Stimulated activated naive B cell treated with anti-CD40 and anti-IgM and Interleukin-4, amounts not matched to agents 10 μg/mL and 1 μg/mL and 100 μg/mL, for 72 hours (primary cell): Measurements from ENCODE around the gene GPSM3.

Source experiments
- ATAC-seq, 2 donors: fragments of 150-1000 bp; cut with Tn5 transposase; replicated peaks; 2 replicates each; pipeline ENCODE4 v1.10.0; 2021; ENCODE audit warnings: moderate library complexity in 1 of 2
- DNase-seq: peaks from one replicate; pipeline ENCODE4 v3.0.0; 2021
- H3K27ac Mint-ChIP-seq: one replicate; pipeline ENCODE4 v1.8.0; 2022; ENCODE audit warnings: mild to moderate bottlenecking, mixed read lengths
- H3K27me3 Mint-ChIP-seq, 2 donors: one replicate each; pipeline ENCODE4 v1.8.0; 2022; ENCODE audit warnings: mixed read lengths in 2 of 2
- H3K36me3 Mint-ChIP-seq, 2 donors: one replicate each; pipeline ENCODE4 v1.8.0; 2022; ENCODE audit warnings: mixed read lengths in 2 of 2, mild to moderate bottlenecking in 1 of 2
- H3K4me1 Mint-ChIP-seq, 2 donors: one replicate each; pipeline ENCODE4 v1.8.0; 2022; ENCODE audit warnings: mixed read lengths in 2 of 2, mild to moderate bottlenecking in 1 of 2
- H3K4me3 Mint-ChIP-seq, 2 donors: one replicate each; pipeline ENCODE4 v1.8.0; 2022; ENCODE audit warnings: mild to moderate bottlenecking in 2 of 2, mixed read lengths in 2 of 2, moderate library complexity in 1 of 2
- H3K9me3 Mint-ChIP-seq, 2 donors: one replicate each; pipeline ENCODE4 v1.8.0; 2022; ENCODE audit warnings: mixed read lengths in 2 of 2, mild to moderate bottlenecking in 1 of 2

Gene GPSM3

DNA sequence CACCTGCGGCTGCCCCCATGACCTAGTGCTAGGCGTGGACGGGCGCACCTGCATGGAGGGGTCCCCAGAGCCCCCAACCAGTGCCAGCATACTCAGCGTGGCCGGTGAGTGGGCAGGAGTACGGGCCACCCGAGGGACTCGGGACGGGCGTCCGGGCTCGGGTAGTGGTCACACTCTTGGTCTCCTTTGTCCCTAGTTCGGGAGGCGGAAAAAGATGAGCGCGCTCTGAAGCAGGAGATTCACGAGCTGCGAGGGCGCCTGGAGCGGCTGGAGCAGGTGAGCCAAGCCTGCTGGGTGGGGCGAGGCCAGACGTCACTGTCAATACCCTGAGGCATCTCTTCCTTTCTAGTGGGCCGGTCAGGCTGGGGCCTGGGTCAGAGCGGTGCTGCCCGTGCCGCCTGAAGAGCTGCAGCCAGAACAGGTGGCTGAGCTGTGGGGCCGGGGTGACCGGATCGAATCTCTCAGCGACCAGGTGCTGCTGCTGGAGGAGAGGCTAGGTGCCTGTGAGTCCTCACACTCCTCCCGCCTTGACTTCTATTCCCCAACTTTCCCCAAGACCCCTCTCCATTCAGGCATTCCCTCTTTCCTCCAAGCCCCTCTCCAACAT, 25.2 kb downstream of the GPSM3 start:
- Mint-ChIP-seq H3K27ac (no peak overlapping the region), H3K4me3 (no peak overlapping the region), H3K36me3 (peaks cover 43 to 59% of the 10 kb centered on the region in 2 donors), H3K27me3 (no peaks in the 10 kb centered on the region), H3K9me3 (no peaks in the 10 kb centered on the region), H3K4me1 (peaks cover 16 to 18% of the 10 kb centered on the region in 2 donors)
- no peak for DNase-seq
- no peak for ATAC-seq

DNA sequence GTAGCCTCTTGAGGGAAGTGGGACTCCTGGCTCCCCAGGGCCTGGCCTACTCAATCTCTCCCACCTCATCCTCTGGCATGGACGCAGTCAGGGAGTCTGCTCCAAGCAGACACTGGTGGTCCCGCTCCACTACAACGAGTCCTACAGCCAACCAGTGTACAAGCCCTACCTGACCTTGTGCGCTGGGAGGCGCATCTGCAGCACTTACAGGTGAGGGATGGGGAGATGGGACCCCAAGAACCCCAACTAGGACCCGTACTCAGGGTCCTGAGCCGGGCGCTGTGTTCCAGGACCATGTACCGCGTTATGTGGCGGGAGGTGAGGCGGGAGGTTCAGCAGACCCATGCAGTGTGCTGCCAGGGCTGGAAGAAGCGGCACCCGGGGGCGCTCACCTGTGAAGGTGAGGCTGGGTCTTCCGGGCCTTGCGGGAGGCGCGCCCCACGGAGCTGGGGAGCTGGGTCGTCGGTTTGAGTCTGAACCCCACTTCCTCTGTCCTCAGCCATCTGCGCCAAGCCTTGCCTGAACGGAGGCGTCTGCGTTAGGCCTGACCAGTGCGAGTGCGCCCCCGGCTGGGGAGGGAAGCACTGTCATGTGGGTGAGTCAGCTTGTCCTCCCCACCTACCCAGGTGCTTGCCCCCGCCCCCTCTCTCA, 25.9 kb downstream of the GPSM3 start:
- Mint-ChIP-seq H3K4me3 (no peak overlapping the region), H3K27ac (no peak overlapping the region), H3K27me3 (no peaks in the 10 kb centered on the region), H3K4me1 (peaks cover 16 to 18% of the 10 kb centered on the region in 2 donors), H3K36me3 (peaks cover 43 to 63% of the 10 kb centered on the region in 2 donors), H3K9me3 (no peaks in the 10 kb centered on the region)
- DNase-seq (no peak), ATAC-seq (no peak)

DNA sequence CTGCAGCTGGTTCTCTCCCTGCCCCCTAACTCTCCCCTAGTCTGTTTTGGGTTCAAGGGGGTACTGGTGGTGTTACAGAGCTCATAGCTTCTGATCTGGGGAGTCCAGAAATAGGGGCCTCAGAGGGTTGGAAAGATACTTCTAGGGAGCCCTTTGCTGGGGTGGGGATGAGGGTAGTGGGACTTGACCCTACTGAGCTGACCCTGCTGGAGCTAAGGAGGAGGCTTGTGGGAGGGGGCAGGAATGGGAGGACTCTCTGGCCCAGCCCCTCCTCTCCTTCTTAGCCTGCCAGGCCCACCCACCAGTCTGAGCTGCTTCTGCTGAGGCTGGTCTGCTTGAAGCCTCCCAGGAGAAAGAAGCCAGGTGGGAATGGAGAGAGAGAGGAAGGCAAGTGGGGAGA, 28.1 kb downstream of the GPSM3 start, which contains the start of gene EGFL8:
TSS of gene EGFL8 (plus strand) at position 301 of the 400 bp plus-strand sequence. CDS start 1,571 bp downstream, outside the sequence.
- Mint-ChIP-seq H3K4me3 (no peak within 1 kb of the TSS), H3K36me3 (peaks cover 26 to 42% of the 10 kb centered on the region in 2 donors), H3K9me3 (no peaks in the 10 kb centered on the region), H3K27me3 (no peaks in the 10 kb centered on the region), H3K4me1 (peaks cover 8 to 18% of the 10 kb centered on the region in 2 donors), H3K27ac (no peak within 1 kb of the TSS)
- ATAC-seq (no peak), DNase-seq (no peak)

DNA sequence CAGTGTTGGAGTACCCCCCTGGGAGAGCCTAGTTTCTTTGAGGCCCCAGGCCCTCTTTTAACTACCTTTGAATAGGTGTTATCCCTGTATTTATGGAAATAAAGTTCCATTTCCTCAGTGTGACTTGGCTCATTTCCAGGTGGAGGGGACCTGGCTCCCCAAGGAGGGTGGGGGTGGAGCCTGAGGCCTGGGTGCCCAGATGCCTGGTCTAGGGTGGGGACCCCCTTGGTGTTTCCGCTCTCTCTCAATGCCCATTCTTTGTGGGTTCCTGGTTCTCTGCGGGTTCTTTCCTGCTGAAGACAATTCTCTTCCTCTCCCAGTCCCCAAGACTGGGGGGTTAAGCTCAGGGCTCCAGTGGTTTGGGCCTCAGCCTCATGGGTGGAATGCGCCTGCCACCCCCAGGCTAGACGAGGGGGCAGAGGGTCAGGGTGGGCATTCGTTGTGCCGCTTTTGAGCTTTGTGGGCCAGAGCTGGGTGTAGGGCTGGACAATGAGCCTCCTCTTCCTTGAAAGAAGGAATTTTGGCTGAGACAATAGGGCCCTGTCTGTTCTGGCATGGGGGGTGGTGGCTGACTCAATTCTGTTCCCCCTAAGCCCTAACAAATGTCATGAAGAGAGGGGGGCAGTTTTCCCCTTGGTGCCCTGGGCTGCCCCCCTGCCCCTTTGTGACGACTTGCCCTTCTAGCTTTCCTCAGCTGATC, 28.7 kb downstream of the GPSM3 start:
- Mint-ChIP-seq H3K27ac (no peak overlapping the region), H3K4me3 (no peak overlapping the region), H3K27me3 (no peaks in the 10 kb centered on the region), H3K4me1 (peaks cover 8 to 17% of the 10 kb centered on the region in 2 donors), H3K36me3 (peaks cover 22 to 38% of the 10 kb centered on the region in 2 donors), H3K9me3 (no peaks in the 10 kb centered on the region)
- ATAC-seq (no peak), DNase-seq (no peak)

DNA sequence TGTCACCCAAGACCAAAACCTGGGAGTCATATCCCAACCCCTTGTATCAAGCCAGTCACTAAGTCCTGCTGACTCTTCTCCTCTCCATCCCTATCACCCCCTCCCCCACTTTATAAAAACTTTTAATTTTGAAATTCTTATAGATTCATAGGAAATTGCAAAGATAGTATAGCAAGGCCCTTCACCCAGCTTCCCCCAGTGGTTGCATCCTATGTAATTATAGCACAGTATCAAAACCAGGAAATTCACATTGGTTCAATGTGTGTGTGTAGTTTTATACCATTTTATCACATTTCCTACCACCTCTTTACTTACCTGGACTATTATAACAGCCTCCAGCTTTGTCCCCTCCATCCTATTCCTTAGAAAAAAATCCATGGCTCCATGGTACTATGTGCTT, 34.4 kb downstream of the GPSM3 start:
- Mint-ChIP-seq H3K4me3 (no peak overlapping the region), H3K36me3 (peaks cover 14 to 30% of the 10 kb centered on the region in 2 donors), H3K9me3 (no peaks in the 10 kb centered on the region), H3K4me1 (peaks cover 19 to 27% of the 10 kb centered on the region in 2 donors), H3K27ac (no peak overlapping the region), H3K27me3 (peaks cover 3 to 15% of the 10 kb centered on the region in 2 donors)
- ATAC-seq (no peak), DNase-seq (no peak)

DNA sequence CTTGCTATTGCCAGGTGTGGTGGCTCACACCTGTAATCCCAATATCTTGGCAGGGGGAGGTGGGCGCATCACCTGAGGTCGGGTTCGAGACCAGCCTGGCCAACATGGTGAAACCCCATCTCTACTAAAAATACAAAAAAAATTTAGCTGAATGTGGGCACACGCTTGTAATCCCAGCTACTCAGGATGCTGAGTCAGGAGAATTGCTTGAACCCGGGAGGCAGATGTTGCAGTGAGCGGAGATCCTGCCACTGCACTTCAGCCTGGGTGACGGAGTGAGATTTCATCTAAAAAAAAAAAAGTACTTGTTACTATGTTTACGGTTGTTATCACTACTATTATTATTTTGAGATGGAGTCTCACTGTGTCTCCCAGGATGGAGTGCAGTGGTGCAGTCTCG, 35.6 kb downstream of the GPSM3 start:
- H3K9me3 Mint-ChIP-seq: no peaks in the 10 kb centered on the region
- no peak for ATAC-seq
- H3K27me3 Mint-ChIP-seq: peaks cover 14 to 26% of the 10 kb centered on the region in 2 donors
- peaks cover 11 to 20% of the 10 kb centered on the region in 2 donors for H3K36me3 Mint-ChIP-seq
- H3K27ac Mint-ChIP-seq: no peak overlapping the region
- no peak for DNase-seq
- H3K4me1 Mint-ChIP-seq: peaks cover 26 to 29% of the 10 kb centered on the region in 2 donors
- H3K4me3 Mint-ChIP-seq: no peak overlapping the region

DNA sequence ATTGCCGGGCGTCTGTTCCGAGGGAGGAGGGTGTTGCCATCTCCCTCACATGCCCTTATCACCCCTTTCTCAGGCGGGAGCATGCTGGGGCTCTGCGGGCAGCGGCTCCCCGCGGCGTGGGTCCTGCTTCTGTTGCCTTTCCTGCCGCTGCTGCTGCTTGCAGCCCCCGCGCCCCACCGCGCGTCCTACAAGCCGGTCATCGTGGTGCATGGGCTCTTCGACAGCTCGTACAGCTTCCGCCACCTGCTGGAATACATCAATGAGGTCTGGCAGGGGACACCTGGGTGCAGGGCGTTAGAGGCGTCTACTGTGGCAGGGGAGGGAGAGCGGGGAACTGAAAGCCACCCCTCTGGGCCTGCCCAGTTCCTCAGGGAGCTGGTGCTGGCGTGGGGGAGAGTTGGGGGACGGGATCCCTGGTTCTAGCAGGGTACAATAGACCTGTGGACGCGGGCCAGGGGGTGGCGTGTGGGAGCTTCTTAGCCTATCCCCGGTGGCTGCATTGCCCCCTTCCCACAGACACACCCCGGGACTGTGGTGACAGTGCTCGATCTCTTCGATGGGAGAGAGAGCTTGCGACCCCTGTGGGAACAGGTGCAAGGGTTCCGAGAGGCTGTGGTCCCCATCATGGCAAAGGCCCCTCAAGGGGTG, 37.8 kb downstream of the GPSM3 start:
- ATAC-seq: peak; percentile 87
- H3K27me3 Mint-ChIP-seq: peaks cover 35 to 49% of the 10 kb centered on the region in 2 donors
- H3K36me3 Mint-ChIP-seq: peaks cover 11 to 20% of the 10 kb centered on the region in 2 donors
- peak overlapping the region; percentile 89 to 98 for H3K4me3 Mint-ChIP-seq
- H3K27ac Mint-ChIP-seq: peak overlapping the region; percentile 94
- H3K4me1 Mint-ChIP-seq: peaks cover 39% of the 10 kb centered on the region in 2 donors
- no peaks in the 10 kb centered on the region for H3K9me3 Mint-ChIP-seq
- peak; percentile 67 for DNase-seq

DNA sequence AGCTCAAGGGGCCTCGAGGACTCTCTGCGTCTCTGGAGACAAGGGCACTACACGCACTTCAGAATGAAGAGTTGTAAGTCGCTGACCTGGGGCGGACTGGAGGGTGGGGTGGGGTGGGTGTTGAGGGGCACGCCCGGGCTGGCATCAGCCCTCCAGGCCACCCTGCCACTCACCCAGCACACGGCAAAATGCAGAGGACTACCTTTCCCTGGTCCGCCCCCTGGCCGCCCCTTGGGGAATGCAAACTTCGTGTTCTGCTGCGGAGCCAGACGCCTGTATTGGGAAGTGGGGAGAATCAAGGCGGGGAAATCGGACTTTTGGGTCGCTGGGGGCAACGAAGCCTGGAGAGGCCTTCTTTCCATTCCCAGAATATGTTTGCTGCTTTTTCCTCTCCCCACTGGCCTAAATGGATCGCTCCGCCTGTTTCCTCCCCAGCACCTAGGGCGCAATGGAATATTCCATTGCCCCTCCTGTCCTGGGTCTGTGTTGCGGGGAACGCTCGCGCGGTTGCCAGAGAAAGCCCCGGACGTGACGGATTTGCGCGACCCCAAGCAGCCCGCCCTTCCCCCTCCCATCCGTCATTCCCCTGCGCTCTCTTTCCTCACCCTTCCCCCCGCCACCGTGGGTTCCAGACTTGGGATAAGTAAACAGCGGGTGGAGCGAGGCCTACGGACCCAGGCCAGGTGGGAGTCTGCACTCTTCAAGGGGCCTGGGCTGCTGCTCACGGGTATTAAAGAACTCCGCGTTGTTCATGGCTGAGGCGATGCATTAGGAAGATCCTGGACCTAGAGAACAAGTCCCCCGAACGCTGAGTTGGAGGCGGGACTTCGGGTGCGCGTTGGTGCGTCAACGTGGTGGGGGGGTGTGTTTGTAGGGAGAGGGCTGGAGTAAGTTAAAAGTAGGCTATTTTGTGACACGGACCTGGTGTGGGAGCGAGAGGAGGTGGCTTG, 38.6 kb downstream of the GPSM3 start, which contains the start of gene PPT2:
TSS of gene PPT2 (plus strand) at position 578 of the 950 bp plus-strand sequence. CDS start 454 bp downstream, outside the sequence.
- Mint-ChIP-seq H3K9me3 (no peaks in the 10 kb centered on the region), H3K27me3 (peaks cover 41 to 54% of the 10 kb centered on the region in 2 donors), H3K4me1 (peaks cover 42 to 44% of the 10 kb centered on the region in 2 donors), H3K36me3 (peaks cover 13 to 23% of the 10 kb centered on the region in 2 donors), H3K4me3 (peak within 1 kb of the TSS; percentile 89 to 98), H3K27ac (peak within 1 kb of the TSS; percentile 94)
- DNase-seq (peak; percentile 66), ATAC-seq (peak; percentile 72 to 73)

DNA sequence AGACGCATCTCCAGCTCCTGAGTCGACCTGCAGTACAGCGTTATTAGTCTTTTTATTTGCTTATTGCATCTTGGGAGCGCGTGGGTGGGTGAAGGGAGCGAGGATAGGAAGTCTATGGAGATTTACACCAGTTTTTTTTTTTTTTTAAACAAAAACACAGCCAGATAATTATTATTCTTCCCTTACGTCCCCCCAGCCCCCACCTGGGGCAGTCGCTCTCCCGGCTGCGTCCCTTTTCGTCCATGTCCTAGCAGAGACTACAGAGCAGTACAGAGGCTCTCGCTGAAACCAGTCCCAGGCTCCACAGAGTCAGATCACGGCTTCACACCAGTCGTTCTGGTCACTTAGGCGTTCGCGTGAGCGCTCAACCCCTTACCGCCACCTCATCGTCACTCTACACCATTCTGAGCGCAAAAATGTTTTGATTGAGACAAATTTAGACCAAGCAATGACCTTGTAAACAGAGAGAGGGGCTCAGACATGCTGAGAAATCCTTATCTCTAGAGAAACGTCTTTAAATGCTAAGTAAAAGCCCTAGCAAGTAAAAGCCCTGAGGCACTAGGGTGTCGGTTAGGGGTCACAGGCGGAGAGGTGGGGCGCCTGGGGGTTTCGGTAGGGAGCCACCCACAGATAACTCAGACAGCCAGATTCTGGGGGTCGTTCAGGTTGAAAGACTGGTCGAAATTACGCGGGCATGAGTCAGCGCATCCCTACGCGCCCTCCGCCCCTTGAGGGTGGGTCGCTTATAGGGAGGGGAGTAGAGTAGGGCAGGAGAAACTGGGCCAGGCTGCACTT, 39.5 kb downstream of the GPSM3 start:
- no peak for DNase-seq
- H3K27ac Mint-ChIP-seq: peak overlapping the region; percentile 16
- H3K9me3 Mint-ChIP-seq: no peaks in the 10 kb centered on the region
- ATAC-seq: no peak
- H3K27me3 Mint-ChIP-seq: peaks cover 50 to 63% of the 10 kb centered on the region in 2 donors
- H3K36me3 Mint-ChIP-seq: peaks cover 11 to 23% of the 10 kb centered on the region in 2 donors
- peak overlapping the region; percentile 89 to 98 for H3K4me3 Mint-ChIP-seq
- H3K4me1 Mint-ChIP-seq: peaks cover 51 to 52% of the 10 kb centered on the region in 2 donors

DNA sequence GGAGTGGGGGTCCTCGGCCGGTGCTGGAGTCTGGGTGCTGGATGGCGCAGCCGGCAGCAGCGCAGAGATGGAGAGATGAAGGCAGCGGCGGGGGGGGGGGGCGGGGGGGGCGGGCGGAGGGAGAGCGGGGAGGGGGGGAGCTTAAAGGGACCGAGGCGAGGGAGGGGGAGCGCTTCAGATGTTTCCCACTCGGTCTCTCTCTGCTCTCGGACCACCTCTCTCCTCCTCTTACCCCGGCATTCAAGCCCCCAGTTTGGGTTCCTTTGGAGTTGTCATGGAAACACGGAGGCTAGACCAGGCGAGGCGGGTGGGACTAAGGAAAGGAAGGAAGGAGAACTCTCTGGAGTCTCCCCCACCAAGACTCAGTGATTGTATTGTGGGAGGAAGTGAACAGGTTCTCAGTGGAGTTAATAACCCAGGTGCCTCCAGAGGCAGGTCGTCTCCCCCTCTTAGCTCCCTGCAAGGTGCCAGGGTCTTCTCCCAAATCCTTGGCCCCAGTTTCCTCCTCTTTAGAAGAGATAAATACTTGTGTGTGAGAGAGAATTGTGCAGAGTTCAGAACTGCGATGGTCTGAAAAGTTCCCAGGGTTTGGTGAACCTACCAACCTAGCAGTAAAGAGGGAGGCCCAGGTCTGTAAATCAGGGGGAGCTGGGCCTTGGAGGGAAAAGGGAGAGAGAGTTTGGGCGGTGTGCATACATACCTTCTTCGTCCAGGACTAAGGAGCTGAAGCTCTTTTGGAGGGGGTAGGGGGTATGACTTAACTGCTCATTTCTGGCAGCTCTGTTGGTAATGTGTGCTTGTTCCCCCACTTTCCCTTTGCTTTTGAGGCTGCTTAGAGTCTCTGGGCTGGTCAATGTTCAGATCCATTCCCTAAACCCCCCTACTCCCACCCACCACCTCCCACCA, 40.3 kb downstream of the GPSM3 start, which contains the start of gene PRRT1:
TSS of gene PRRT1 (minus strand) at position 77 of the 906 bp plus-strand sequence. CDS start 112 bp downstream, outside the sequence.
- DNase-seq (no peak), ATAC-seq (no peak)
- Mint-ChIP-seq H3K9me3 (no peaks in the 10 kb centered on the region), H3K27me3 (peaks cover 57 to 71% of the 10 kb centered on the region in 2 donors), H3K27ac (peak within 1 kb of the TSS; percentile 16), H3K4me3 (no peak within 1 kb of the TSS), H3K4me1 (peaks cover 52 to 53% of the 10 kb centered on the region in 2 donors), H3K36me3 (peaks cover 3 to 16% of the 10 kb centered on the region in 2 donors)

DNA sequence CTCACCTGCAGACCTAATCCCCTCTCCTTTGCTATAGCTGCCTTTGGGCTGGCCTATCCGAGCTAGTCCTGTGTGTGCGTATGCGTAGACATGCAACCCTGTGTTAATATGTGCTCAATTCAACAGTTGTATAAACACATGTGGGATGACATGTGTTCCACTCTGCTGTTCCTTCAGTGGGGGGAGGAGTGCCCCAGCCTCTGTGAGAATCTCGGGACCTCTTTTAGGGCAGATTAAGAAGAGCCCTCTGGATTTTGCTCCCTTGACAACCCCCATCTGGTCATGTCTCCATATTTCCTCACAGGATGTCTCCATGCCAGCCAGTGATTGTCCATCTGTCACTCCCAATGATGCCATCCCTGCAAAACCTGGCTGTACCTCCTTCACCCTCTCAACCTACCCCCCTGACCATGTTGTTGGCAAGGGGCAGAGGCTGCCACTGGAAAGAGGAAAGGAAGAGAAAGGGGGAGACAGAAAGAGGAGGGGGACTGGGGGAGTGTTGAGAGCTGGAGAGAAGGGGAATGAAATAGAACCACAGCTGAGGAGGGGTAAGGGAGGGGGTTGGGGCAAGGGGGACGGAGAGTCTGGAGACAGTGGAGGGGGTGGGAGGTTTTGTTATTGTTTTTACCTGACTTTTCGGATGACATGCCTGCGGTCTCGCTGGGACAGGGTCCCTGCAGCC, 41.1 kb downstream of the GPSM3 start:
- Mint-ChIP-seq H3K36me3 (peaks cover 3 to 16% of the 10 kb centered on the region in 2 donors), H3K9me3 (no peaks in the 10 kb centered on the region), H3K4me1 (peaks cover 52 to 53% of the 10 kb centered on the region in 2 donors), H3K27ac (no peak overlapping the region), H3K4me3 (no peak overlapping the region), H3K27me3 (peaks cover 65 to 78% of the 10 kb centered on the region in 2 donors)
- ATAC-seq (no peak), DNase-seq (no peak)
